HCT116 (cell line): ENCODE results near the gene NSUN4. TPM values are rescaled to one million over a fixed set of nuclear protein-coding genes. Genes with fewer than 3 reads are reported as not detected.

ENCODE experiments used
- ATAC-seq: fragments of 200-7000 bp; cut with Tn5 transposase; 2 replicates; pipeline ENCODE4 v1.9.1; 2020; ENCODE audit warnings: mild to moderate bottlenecking, moderate library complexity
- BruUV-seq: library from RNA; stranded (reverse); fragments of 400-500 nt; replicated peaks from 2 replicates; lab custom pipeline; 2021; lab: Mats Ljungman, UMichigan
- CTCF ChIA-PET: fragments of 300-600 bp; sonication (Branson Sonifier 250); formaldehyde crosslinking; loops from one replicate; lab custom pipeline; 2021; ENCODE audit warnings: antibody characterized with exemption; lab: Charles Lee
- POLR2A ChIA-PET: fragments of 300-600, 350-600 bp; sonication (Branson Sonifier 250); formaldehyde crosslinking; loops from one replicate; lab custom pipeline; 2021; ENCODE audit warnings: antibody characterized with exemption; lab: Charles Lee
- RAD21 ChIA-PET, 2 experiments: fragments of 300-600 bp; sonication (Branson Sonifier 250); formaldehyde crosslinking; loops; one replicate each; lab custom pipeline; 2023; ENCODE audit warnings: low total read pairs in 2 of 2; ENCODE audit not compliant: uncharacterized antibody in 2 of 2, unreplicated experiment in 2 of 2, low non-redundant PET in 1 of 2; lab: Charles Lee
- DNase-seq: peaks from one replicate; pipeline ENCODE4 v3.0.0-alpha.2; 2010; ENCODE audit warnings: low read depth, low spot score
- H2AFZ ChIP-seq: fragments of 200-600 bp; shearing (Covaris generic), sonication (generic); 2 replicates; pipeline ENCODE4 v1.6.1; 2017; ENCODE audit warnings: low read depth, mixed run types, mixed read lengths, antibody characterized with exemption, low read length; ENCODE audit not compliant: poor library complexity, severe bottlenecking
- H3K27ac ChIP-seq: 2 replicates; pipeline ENCODE4 v1.5.1; 2012; ENCODE audit warnings: low read depth, low read length
- H3K27me3 ChIP-seq: fragments of 200-600 bp; sonication (generic); 2 replicates; pipeline ENCODE4 v1.6.1; 2016; ENCODE audit warnings: mixed run types, low read length, mixed read lengths; ENCODE audit not compliant: insufficient read depth
- H3K36me3 ChIP-seq, 2 experiments: fragments of 200-500 bp in 1 of 2; fragments of 200-600 bp in 1 of 2; sonication (Bioruptor generic) in 1 of 2; sonication (generic) in 1 of 2; 2 replicates each; pipeline versions ENCODE4 v1.5.1 to v1.6.1; 2014 to 2016; ENCODE audit warnings: low read length in 2 of 2, inconsistent platforms in 1 of 2, mixed read lengths in 1 of 2, mixed run types in 1 of 2; ENCODE audit not compliant: insufficient read depth in 2 of 2, control insufficient read depth in 1 of 2
- H3K4me1 ChIP-seq, 2 experiments: fragments of 200-600 bp in 1 of 2; sonication (generic) in 1 of 2; 2 replicates each; pipeline versions ENCODE4 v1.5.1 to v1.6.1; 2012 to 2017; ENCODE audit warnings: low read length in 2 of 2, inconsistent platforms in 1 of 2, mild to moderate bottlenecking in 1 of 2, mixed read lengths in 1 of 2, mixed run types in 1 of 2, moderate library complexity in 1 of 2; ENCODE audit not compliant: insufficient read depth in 2 of 2, control insufficient read depth in 1 of 2
- H3K4me2 ChIP-seq: fragments of 200-600 bp; sonication (generic); 2 replicates; pipeline ENCODE4 v1.6.1; 2017; ENCODE audit warnings: mixed run types, low read length, mixed read lengths
- H3K4me3 ChIP-seq, 2 experiments: fragments of 200-600 bp in 1 of 2; sonication (generic) in 1 of 2; replicated peaks in 1 of 2; 2 replicates each; pipeline ENCODE4 v1.5.1; 2011 to 2016; ENCODE audit warnings: low read length in 2 of 2, control low read depth in 1 of 2, low read depth in 1 of 2, mild to moderate bottlenecking in 1 of 2, mixed read lengths in 1 of 2, mixed run types in 1 of 2
- H3K79me2 ChIP-seq: fragments of 200-600 bp; sonication (generic); 2 replicates; pipeline ENCODE4 v1.6.1; 2017; ENCODE audit warnings: mild to moderate bottlenecking, mixed run types, low read length, moderate library complexity, mixed read lengths; ENCODE audit not compliant: insufficient read depth
- H3K9ac ChIP-seq: fragments of 200-600 bp; sonication (generic); 2 replicates; pipeline ENCODE4 v1.6.1; 2016; ENCODE audit warnings: low read length, mixed read lengths
- H3K9me2 ChIP-seq: fragments of 200-600 bp; sonication (generic), shearing (Covaris generic); 2 replicates; pipeline ENCODE4 v1.6.1; 2017; ENCODE audit warnings: mixed run types, mild to moderate bottlenecking, moderate library complexity; ENCODE audit not compliant: insufficient read depth
- H3K9me3 ChIP-seq, 2 experiments: fragments of 200-500 bp in 1 of 2; fragments of 200-600 bp in 1 of 2; sonication (Bioruptor generic) in 1 of 2; sonication (generic) in 1 of 2; 2 replicates each; pipeline ENCODE4 v1.6.1; 2014 to 2017; ENCODE audit warnings: low read length in 2 of 2, mixed read lengths in 2 of 2, inconsistent platforms in 1 of 2, low read depth in 1 of 2, mild to moderate bottlenecking in 1 of 2, mixed run types in 1 of 2, moderate library complexity in 1 of 2; ENCODE audit not compliant: control insufficient read depth in 1 of 2, insufficient read depth in 1 of 2
- H4K20me1 ChIP-seq: fragments of 200-600 bp; sonication (generic), shearing (Covaris generic); 2 replicates; pipeline ENCODE4 v1.6.1; 2017; ENCODE audit warnings: mixed run types, mild to moderate bottlenecking, moderate library complexity; ENCODE audit not compliant: insufficient read depth
- CBX3 ChIP-seq: IDR thresholded peaks from 2 replicates; pipeline ENCODE4 v1.6.1; 2012; ENCODE audit warnings: low read depth
- CTCF ChIP-seq, 3 experiments: fragments of 200-600 bp in 1 of 3; sonication (generic) in 1 of 3; IDR thresholded peaks in 2 of 3; conservative IDR thresholded peaks in 1 of 3; 2 replicates each; pipeline ENCODE4 v1.5.1; 2012 to 2017; ENCODE audit warnings: low read depth in 2 of 3, low read length in 2 of 3, antibody characterized with exemption in 1 of 3, borderline replicate concordance in 1 of 3, control low read depth in 1 of 3, mild to moderate bottlenecking in 1 of 3, mixed read lengths in 1 of 3, mixed run types in 1 of 3, moderate library complexity in 1 of 3; ENCODE audit not compliant: insufficient read depth in 1 of 3
- ELF1 ChIP-seq: IDR thresholded peaks from 2 replicates; pipeline ENCODE4 v1.6.1; 2012; ENCODE audit warnings: low read depth, borderline replicate concordance
- EZH2 ChIP-seq: fragments of 200-600 bp; sonication (generic); IDR thresholded peaks from 2 replicates; pipeline ENCODE4 v1.6.1; 2017; ENCODE audit warnings: antibody characterized with exemption, mixed run types
- EZH2phosphoT487 ChIP-seq: fragments of 200-600 bp; IDR thresholded peaks from 2 replicates; pipeline ENCODE4 v1.6.1; 2018; ENCODE audit warnings: antibody characterized with exemption, borderline replicate concordance
- FOSL1 ChIP-seq: IDR thresholded peaks from 2 replicates; pipeline ENCODE4 v1.6.1; 2012; ENCODE audit warnings: low read depth
- JUND ChIP-seq: IDR thresholded peaks from 2 replicates; pipeline ENCODE4 v1.6.1; 2012
- MAX ChIP-seq: IDR thresholded peaks from 2 replicates; pipeline ENCODE4 v1.6.1; 2012
- POLR2A ChIP-seq: IDR thresholded peaks from 2 replicates; pipeline ENCODE4 v1.7.0; 2011; ENCODE audit warnings: borderline replicate concordance; ENCODE audit not compliant: insufficient read depth, insufficient read length; ENCODE audit errors: extremely low read depth
- POLR2AphosphoS5 ChIP-seq: IDR thresholded peaks from 2 replicates; pipeline ENCODE4 v1.6.1; 2011; ENCODE audit warnings: mild to moderate bottlenecking, low read depth, low read length, moderate library complexity
- RAD21 ChIP-seq: IDR thresholded peaks from 2 replicates; pipeline ENCODE4 v1.6.1; 2012; ENCODE audit warnings: low read depth, mild to moderate bottlenecking
- SIN3A ChIP-seq: IDR thresholded peaks from 2 replicates; pipeline ENCODE4 v1.6.1; 2012; ENCODE audit warnings: low read depth
- SP1 ChIP-seq: IDR thresholded peaks from 2 replicates; pipeline ENCODE4 v1.6.1; 2012; ENCODE audit warnings: low read depth
- TCF7L2 ChIP-seq: IDR thresholded peaks from 2 replicates; pipeline ENCODE4 v1.7.0; 2011; ENCODE audit warnings: borderline replicate concordance, inconsistent platforms; ENCODE audit not compliant: insufficient read depth, insufficient read length; ENCODE audit errors: extremely low read depth
- ZFX ChIP-seq: fragments of 450-650 bp; IDR thresholded peaks from 2 replicates; pipeline ENCODE4 v1.6.1; 2017
- ZNF274 ChIP-seq: fragments of 200-500 bp; sonication (Bioruptor generic); IDR thresholded peaks from 2 replicates; pipeline ENCODE4 v1.6.1; 2014; ENCODE audit warnings: mild to moderate bottlenecking, low read depth, low read length, inconsistent platforms
- intact Hi-C: fragments of 100-400 bp; cut with micrococcal nuclease; formaldehyde crosslinking; loops from 2 replicates; pipeline ENCODE4 v1.10.0; 2022
- total RNA-seq: library from RNA; stranded (reverse); gene quantifications from one replicate; pipeline ENCODE4 v1.2.1, GENCODE V29; 2021; ENCODE audit not compliant: unreplicated experiment
- TF ChIP-seq, protein P1 (sequence below): IDR thresholded peaks from 2 replicates; pipeline ENCODE4 v1.6.1; 2012
- TF ChIP-seq, protein P2 (sequence below): IDR thresholded peaks from 2 replicates; pipeline ENCODE4 v1.6.1; 2012; ENCODE audit warnings: low read depth

The NSUN4 gene
- total RNA-seq, 1 experiment from 2014 or later, result 27.8 TPM

DNA sequence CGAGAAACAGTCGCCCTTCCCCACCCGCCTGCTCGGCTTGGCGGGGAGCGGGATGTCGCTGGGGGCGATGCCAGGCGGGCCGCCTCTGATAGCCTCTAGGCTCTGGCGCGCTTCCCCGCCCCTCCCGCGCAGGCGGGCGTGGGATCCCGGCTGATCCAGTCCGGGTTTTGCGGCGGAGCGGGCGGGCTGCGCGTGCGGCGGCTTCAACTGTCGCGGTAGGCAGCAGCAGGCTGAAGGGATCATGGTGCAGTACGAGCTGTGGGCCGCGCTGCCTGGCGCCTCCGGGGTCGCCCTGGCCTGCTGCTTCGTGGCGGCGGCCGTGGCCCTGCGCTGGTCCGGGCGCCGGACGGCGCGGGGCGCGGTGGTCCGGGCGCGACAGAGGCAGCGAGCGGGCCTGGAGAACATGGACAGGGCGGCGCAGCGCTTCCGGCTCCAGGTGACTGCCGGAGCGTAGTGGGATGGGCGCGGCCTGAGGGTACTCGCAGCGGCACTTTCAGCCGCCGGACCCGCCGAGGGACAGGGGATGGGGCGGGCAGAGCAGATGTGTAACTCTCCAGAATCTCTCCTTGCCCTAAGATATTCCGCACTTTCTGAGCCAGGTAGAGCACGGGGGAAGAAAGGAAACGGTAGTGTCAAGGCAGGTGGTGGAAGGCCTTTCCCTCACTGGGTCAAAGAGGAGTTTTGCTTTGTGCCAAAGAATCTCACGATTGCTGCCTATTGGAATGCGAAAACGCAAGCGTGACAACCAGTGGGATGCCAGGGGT lies 53.7 kb downstream of the NSUN4 start, which contains the start of gene FAAH (continued):
- TF ChIP-seq POLR2AphosphoS5, result peak; percentile 76
- peak; percentile 90 for TF ChIP-seq TCF7L2
- no peak for TF ChIP-seq FOSL1
- peak; percentile 95 for TF ChIP-seq MAX
- no peak for TF ChIP-seq EZH2
- TF ChIP-seq RAD21, result no peak
- peak; percentile 91 for TF ChIP-seq ZFX
- peak; percentile 50; the same call in 1 of the 2 replicates for TF ChIP-seq JUND
- no peak for TF ChIP-seq ELF1
- TF ChIP-seq POLR2A, result peak; percentile 53
- peak; percentile 91 for TF ChIP-seq CBX3
- no peak for TF ChIP-seq SIN3A
- TF ChIP-seq, protein P1, sequence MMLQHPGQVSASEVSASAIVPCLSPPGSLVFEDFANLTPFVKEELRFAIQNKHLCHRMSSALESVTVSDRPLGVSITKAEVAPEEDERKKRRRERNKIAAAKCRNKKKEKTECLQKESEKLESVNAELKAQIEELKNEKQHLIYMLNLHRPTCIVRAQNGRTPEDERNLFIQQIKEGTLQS, result no peak
- TF ChIP-seq EZH2phosphoT487, result no peak
- peak; percentile 94 for TF ChIP-seq SP1
- TF ChIP-seq, all 23 proteins: peak for 10

- Histone ChIP-seq H3K4me2 (peak overlapping the region; percentile 95), H3K4me3 (peak overlapping the region; percentile 66 to 73), H2AFZ (no peak overlapping the region), H3K36me3 (no peaks in the 10 kb centered on the region), H3K4me1 (peaks cover 5 to 18% of the 10 kb centered on the region in 2 experiments; a peak in 3 of 4 replicates), H3K27me3 (no peaks in the 10 kb centered on the region), H3K79me2 (no peaks in the 10 kb centered on the region), H4K20me1 (no peaks in the 10 kb centered on the region), H3K9ac (peak overlapping the region; percentile 68), H3K9me2 (no peaks in the 10 kb centered on the region), H3K9me3 (peaks cover 0 to 11% of the 10 kb centered on the region in 2 experiments; a peak in 1 of 4 replicates), H3K27ac (peak overlapping the region; percentile 71; the same call in 1 of the 2 replicates)
- POLR2A ChIA-PET, result no interaction called here
- DNase-seq, result no peak
- TF ChIP-seq CTCF (IDR thresholded peaks at IDR 0.05 in 2 of 3, conservative IDR thresholded peaks at IDR 0.05 in 1 of 3; ENCODE audit: borderline replicate concordance in 1 of 3, insufficient read depth in 1 of 3, low read depth in 2 of 3, low read length in 2 of 3), result no peak
- no peak for TF ChIP-seq ZNF274
- no peak for TF ChIP-seq ZFX
- no peak for TF ChIP-seq MAX
- no peak for TF ChIP-seq SIN3A
- TF ChIP-seq, protein P2, sequence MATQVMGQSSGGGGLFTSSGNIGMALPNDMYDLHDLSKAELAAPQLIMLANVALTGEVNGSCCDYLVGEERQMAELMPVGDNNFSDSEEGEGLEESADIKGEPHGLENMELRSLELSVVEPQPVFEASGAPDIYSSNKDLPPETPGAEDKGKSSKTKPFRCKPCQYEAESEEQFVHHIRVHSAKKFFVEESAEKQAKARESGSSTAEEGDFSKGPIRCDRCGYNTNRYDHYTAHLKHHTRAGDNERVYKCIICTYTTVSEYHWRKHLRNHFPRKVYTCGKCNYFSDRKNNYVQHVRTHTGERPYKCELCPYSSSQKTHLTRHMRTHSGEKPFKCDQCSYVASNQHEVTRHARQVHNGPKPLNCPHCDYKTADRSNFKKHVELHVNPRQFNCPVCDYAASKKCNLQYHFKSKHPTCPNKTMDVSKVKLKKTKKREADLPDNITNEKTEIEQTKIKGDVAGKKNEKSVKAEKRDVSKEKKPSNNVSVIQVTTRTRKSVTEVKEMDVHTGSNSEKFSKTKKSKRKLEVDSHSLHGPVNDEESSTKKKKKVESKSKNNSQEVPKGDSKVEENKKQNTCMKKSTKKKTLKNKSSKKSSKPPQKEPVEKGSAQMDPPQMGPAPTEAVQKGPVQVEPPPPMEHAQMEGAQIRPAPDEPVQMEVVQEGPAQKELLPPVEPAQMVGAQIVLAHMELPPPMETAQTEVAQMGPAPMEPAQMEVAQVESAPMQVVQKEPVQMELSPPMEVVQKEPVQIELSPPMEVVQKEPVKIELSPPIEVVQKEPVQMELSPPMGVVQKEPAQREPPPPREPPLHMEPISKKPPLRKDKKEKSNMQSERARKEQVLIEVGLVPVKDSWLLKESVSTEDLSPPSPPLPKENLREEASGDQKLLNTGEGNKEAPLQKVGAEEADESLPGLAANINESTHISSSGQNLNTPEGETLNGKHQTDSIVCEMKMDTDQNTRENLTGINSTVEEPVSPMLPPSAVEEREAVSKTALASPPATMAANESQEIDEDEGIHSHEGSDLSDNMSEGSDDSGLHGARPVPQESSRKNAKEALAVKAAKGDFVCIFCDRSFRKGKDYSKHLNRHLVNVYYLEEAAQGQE, result no peak
- ATAC-seq, result no peak
- intact Hi-C loops, result loop anchor here (1.0 kb wide), 1 partner anchor 7 kb away; no protein-coding TSS in a partner anchor
- CTCF ChIA-PET, result interaction anchor here (1.0 kb wide), 1 partner anchor 47 kb away, joined by 3 read pairs; no protein-coding TSS in a partner anchor
- RAD21 ChIA-PET, result no interaction called here
- TSS peak; percentile 66 for BruUV-seq
Observed at GRCh38 chr1:46394872-46395465, 54.4 kb downstream of the NSUN4 start.
